GM10266 (cell line): ENCODE results near the gene BAZ1B.
"Not testable (repeated sequence)": the region's sequence is repeated elsewhere in the genome, so short reads cannot be mapped to it uniquely, and the experiment has no call there.

Experiments used
- DNase-seq: peaks from one replicate; pipeline ENCODE4 v3.0.0; 2012; ENCODE audit errors: extremely low spot score
- CTCF ChIP-seq: IDR thresholded peaks from 2 replicates; pipeline ENCODE4 v1.5.1; 2012; ENCODE audit warnings: mild to moderate bottlenecking, low read depth; ENCODE audit not compliant: control insufficient read depth, insufficient read depth; ENCODE audit errors: missing control alignments

The BAZ1B gene

DNA sequence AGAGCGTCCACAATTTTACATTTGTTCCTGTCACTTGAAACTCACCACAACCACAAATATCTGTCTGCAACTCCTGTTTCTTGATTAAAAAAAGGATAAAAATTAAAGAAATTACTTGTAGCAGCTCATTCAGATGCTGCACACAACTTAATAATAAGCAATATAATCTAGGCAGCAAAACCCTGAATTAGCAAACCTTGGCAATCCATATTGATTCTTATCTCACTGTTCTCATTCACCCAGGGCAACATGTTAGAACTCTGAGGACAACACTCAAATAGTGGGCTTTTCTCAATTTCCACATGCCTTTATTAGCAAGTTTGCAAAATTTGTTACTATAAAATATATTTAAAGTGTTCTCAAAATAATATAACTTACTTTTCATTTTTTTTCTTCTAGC is 38.9 kb downstream of the BAZ1B start:
- no peak for TF ChIP-seq CTCF
- DNase-seq, result no peak

DNA sequence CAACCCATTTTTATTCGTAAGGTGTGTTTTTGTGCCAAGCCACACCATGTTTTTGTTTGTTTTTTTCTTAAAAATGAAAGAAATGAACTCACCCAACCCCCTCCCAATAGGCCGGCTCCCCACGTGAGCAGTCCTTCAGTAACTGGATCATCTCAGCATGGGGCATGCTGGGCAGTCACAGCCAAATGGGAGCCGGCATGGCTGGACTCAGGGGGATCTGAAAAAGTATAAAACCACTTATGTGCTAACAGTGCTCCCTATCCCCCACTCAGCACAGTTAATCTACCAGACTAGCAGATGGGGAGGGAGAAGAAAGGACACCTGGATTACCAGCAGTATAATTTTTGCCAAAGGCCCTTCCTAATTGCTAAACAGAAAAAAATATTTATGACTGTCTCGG is 39.3 kb downstream of the BAZ1B start:
- TF ChIP-seq CTCF, result no peak
- no peak for DNase-seq

GRCh38 chr7:73481521-73481920 is 40.6 kb downstream of the BAZ1B start:
- DNase-seq, result not testable (repeated sequence)

DNA sequence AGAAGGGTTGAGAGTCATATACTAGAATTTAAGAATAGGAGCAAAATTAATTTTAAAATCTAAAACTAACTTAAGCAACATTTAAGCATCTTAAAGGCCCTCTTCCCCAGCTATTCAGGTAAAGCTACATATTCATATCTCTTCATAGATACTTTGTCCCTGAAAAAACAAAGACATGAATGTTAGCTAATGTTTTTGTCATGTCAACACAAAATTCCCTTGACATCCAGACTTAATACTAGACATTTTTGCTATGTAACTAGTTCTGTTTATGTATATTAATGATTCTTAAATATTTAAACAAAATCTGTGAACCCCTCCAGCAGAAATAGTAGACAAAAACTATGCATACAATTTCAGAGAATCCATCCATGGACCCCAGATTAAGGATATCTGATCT is 43.5 kb downstream of the BAZ1B start:
- TF ChIP-seq CTCF, result no peak

GRCh38 chr7:73477376-73477775 is 44.7 kb downstream of the BAZ1B start:
- TF ChIP-seq CTCF, result no peak
- no peak for DNase-seq

More for the DNA sequence above, 43.5 kb downstream of the BAZ1B start:
- DNase-seq, result no peak

DNA sequence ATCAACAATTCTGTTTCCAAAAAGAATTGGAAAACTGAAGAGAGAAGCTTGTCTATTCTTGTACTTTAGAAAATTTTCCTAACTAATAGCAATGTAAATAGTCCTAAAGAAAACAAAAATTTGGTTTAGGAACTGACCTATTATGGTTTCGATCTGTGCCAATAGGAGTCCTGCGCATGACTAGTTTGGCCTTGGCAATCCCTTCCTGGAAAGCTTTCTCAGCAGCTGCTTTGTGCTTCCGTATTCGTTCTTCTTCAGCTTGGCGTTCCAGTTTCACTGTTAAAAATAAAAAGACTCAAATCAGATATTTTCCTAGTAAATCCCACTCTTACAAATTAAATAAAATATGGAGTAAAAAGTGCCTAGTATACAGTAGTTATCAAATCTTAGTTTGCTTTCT is 51.9 kb downstream of the BAZ1B start:
- DNase-seq, result no peak
- TF ChIP-seq CTCF, result no peak

- not testable (repeated sequence) for DNase-seq
These were observed 55.0 kb downstream of the BAZ1B start for GRCh38 chr7:73467046-73467445.

GRCh38 chr7:73466112-73466511 is 56.0 kb downstream of the BAZ1B start:
- DNase-seq, result no peak
- TF ChIP-seq CTCF, result no peak
